HG03139 (cell line): ENCODE data around the gene TRIM44.
"Not testable (repeated sequence)": the region's sequence is repeated elsewhere in the genome, so short reads cannot be mapped to it uniquely, and the experiment has no call there.

ENCODE experiments used
- ATAC-seq: cut with Tn5 transposase; IDR thresholded peaks from one replicate; pipeline ENCODE4 v1.9.1; 2021; ENCODE audit not compliant: unreplicated experiment

The TRIM44 gene

GRCh38 chr11:35668350-35668749, 5.8 kb downstream of the TRIM44 start:
- ATAC-seq, result not testable (repeated sequence)

- ATAC-seq, result no peak
Observed at GRCh38 chr11:35671396-35672127, 9.0 kb downstream of the TRIM44 start.

- ATAC-seq, result no peak
Observed at GRCh38 chr11:35672608-35673007, 10.0 kb downstream of the TRIM44 start.

- no peak for ATAC-seq
Observed at GRCh38 chr11:35675901-35676610, 13.5 kb downstream of the TRIM44 start.

- ATAC-seq, result no peak
Observed at GRCh38 chr11:35676611-35676965, 14.0 kb downstream of the TRIM44 start.

- no peak for ATAC-seq
Observed at GRCh38 chr11:35677904-35678303, 15.3 kb downstream of the TRIM44 start.

- ATAC-seq, result no peak
Observed at GRCh38 chr11:35678471-35678870, 15.9 kb downstream of the TRIM44 start.

- no peak for ATAC-seq
Observed at GRCh38 chr11:35678975-35679374, 16.4 kb downstream of the TRIM44 start.

- ATAC-seq, result no peak
Observed at GRCh38 chr11:35680506-35680905, 17.9 kb downstream of the TRIM44 start.

- ATAC-seq, result peak; percentile 41
Observed at GRCh38 chr11:35681163-35681767, 18.7 kb downstream of the TRIM44 start.

- no peak for ATAC-seq
Observed at GRCh38 chr11:35682230-35683173, 19.9 kb downstream of the TRIM44 start.

GRCh38 chr11:35683728-35684339, 21.3 kb downstream of the TRIM44 start:
- peak; percentile 44 for ATAC-seq

GRCh38 chr11:35688023-35688422, 25.4 kb downstream of the TRIM44 start:
- no peak for ATAC-seq

GRCh38 chr11:35689081-35689996, 26.8 kb downstream of the TRIM44 start:
- ATAC-seq, result no peak

GRCh38 chr11:35702126-35702525, 39.6 kb downstream of the TRIM44 start:
- no peak for ATAC-seq

- no peak for ATAC-seq
Observed at GRCh38 chr11:35709376-35709775, 46.8 kb downstream of the TRIM44 start.

GRCh38 chr11:35711173-35711910, 48.8 kb downstream of the TRIM44 start:
- no peak for ATAC-seq

- no peak for ATAC-seq
Observed at GRCh38 chr11:35711924-35712323, 49.3 kb downstream of the TRIM44 start.

GRCh38 chr11:35712533-35712932, 50.0 kb downstream of the TRIM44 start:
- ATAC-seq, result no peak
